Activated T-helper 1 cell treated with anti-CD3 and anti-CD28 coated beads, Interleukin-12 subunit alpha, Interleukin-12 subunit beta, Interleukin-2, Interleukin-4 antibody, amounts not matched to agents 30 ng/mL and 10 ng/mL and 1 ng/mL, durations not matched to agents 14 hours and 24 hours and 36 hours (primary cell): ENCODE data around the gene FOXE3. TPM values are rescaled to one million over a fixed set of nuclear protein-coding genes. Genes with fewer than 3 reads are reported as not detected.
A peak's percentile ranks its signal among the peaks of the same experiment; 100 is the strongest.

Source experiments
- DNase-seq: peaks from one replicate; pipeline ENCODE4 v3.0.0; 2021; ENCODE audit warnings: low spot score
- H3K27ac Mint-ChIP-seq: one replicate; pipeline ENCODE4 v1.8.0; 2021; ENCODE audit warnings: mild to moderate bottlenecking, mixed read lengths
- H3K27me3 Mint-ChIP-seq: one replicate; pipeline ENCODE4 v1.8.0; 2022; ENCODE audit warnings: mild to moderate bottlenecking, moderate library complexity, mixed read lengths; ENCODE audit not compliant: insufficient read depth
- H3K36me3 Mint-ChIP-seq: one replicate; pipeline ENCODE4 v1.8.0; 2021; ENCODE audit warnings: low read depth, mixed read lengths
- H3K4me1 Mint-ChIP-seq: one replicate; pipeline ENCODE4 v1.8.0; 2021; ENCODE audit warnings: low read depth, mixed read lengths
- H3K4me3 Mint-ChIP-seq: one replicate; pipeline ENCODE4 v1.8.0; 2021; ENCODE audit warnings: mild to moderate bottlenecking, moderate library complexity, mixed read lengths
- H3K9me3 Mint-ChIP-seq: one replicate; pipeline ENCODE4 v1.8.0; 2021; ENCODE audit warnings: mixed read lengths
- intact Hi-C: fragments of 100-400 bp; cut with micrococcal nuclease; formaldehyde crosslinking; loops from one replicate; pipeline ENCODE4 v1.15.1; 2024
- total RNA-seq: library from RNA; stranded (reverse); gene quantifications from 2 replicates; pipeline ENCODE4 v1.2.3, GENCODE V29; 2022

The FOXE3 gene
- total RNA-seq, 1 donor from 2014 or later = not detected

- H3K27me3 Mint-ChIP-seq = peaks cover 34% of the 10 kb centered on the region
- no peaks in the 10 kb centered on the region for H3K9me3 Mint-ChIP-seq
- no peaks in the 10 kb centered on the region for H3K36me3 Mint-ChIP-seq
- DNase-seq = no peak
- H3K4me3 Mint-ChIP-seq = no peak overlapping the region
- H3K27ac Mint-ChIP-seq = no peak overlapping the region
- H3K4me1 Mint-ChIP-seq = no peaks in the 10 kb centered on the region
- intact Hi-C loops = no loop called here
Observed at GRCh38 chr1:47410068-47410455, 6.0 kb upstream of the FOXE3 start.

- intact Hi-C loops = no loop called here
- no peaks in the 10 kb centered on the region for H3K4me1 Mint-ChIP-seq
Observed at GRCh38 chr1:47411436-47411835, 4.6 kb upstream of the FOXE3 start.

GRCh38 chr1:47412437-47412836 lies 3.6 kb upstream of the FOXE3 start:
- Mint-ChIP-seq H3K27ac (no peak overlapping the region), H3K27me3 (peaks cover 41% of the 10 kb centered on the region), H3K4me1 (no peaks in the 10 kb centered on the region), H3K4me3 (no peak overlapping the region), H3K36me3 (no peaks in the 10 kb centered on the region), H3K9me3 (no peaks in the 10 kb centered on the region)
- DNase-seq = no peak
- intact Hi-C loops = no loop called here

More at GRCh38 chr1:47411436-47411835, 4.6 kb upstream of the FOXE3 start:
- Mint-ChIP-seq H3K4me3 (no peak overlapping the region), H3K27me3 (peaks cover 39% of the 10 kb centered on the region), H3K36me3 (no peaks in the 10 kb centered on the region), H3K9me3 (no peaks in the 10 kb centered on the region), H3K27ac (no peak overlapping the region)
- no peak for DNase-seq

- H3K36me3 Mint-ChIP-seq = no peaks in the 10 kb centered on the region
- DNase-seq = no peak
- no peak overlapping the region for H3K4me3 Mint-ChIP-seq
- H3K27me3 Mint-ChIP-seq = peaks cover 65% of the 10 kb centered on the region
- H3K27ac Mint-ChIP-seq = no peak overlapping the region
- H3K9me3 Mint-ChIP-seq = no peaks in the 10 kb centered on the region
- no peaks in the 10 kb centered on the region for H3K4me1 Mint-ChIP-seq
- intact Hi-C loops = no loop called here
Observed at GRCh38 chr1:47416319-47417169, 459 bp downstream of the FOXE3 start.

- no peaks in the 10 kb centered on the region for H3K4me1 Mint-ChIP-seq
- no peaks in the 10 kb centered on the region for H3K36me3 Mint-ChIP-seq
- intact Hi-C loops = loop anchor here (2.0 kb wide), 1 partner anchor 15 kb away; no protein-coding TSS in a partner anchor
- peak overlapping the region; percentile 32 for H3K27ac Mint-ChIP-seq
- no peaks in the 10 kb centered on the region for H3K9me3 Mint-ChIP-seq
- H3K4me3 Mint-ChIP-seq = no peak overlapping the region
- no peak for DNase-seq
- peaks cover 65% of the 10 kb centered on the region for H3K27me3 Mint-ChIP-seq
Observed at GRCh38 chr1:47417170-47418044, 1.3 kb downstream of the FOXE3 start.

GRCh38 chr1:47418122-47418521 lies 2.0 kb downstream of the FOXE3 start:
- no peak overlapping the region for H3K27ac Mint-ChIP-seq
- H3K36me3 Mint-ChIP-seq = no peaks in the 10 kb centered on the region
- H3K4me3 Mint-ChIP-seq = no peak overlapping the region
- intact Hi-C loops = loop anchor here (2.0 kb wide), 1 partner anchor 15 kb away; no protein-coding TSS in a partner anchor
- no peak for DNase-seq
- H3K4me1 Mint-ChIP-seq = no peaks in the 10 kb centered on the region
- H3K27me3 Mint-ChIP-seq = peaks cover 64% of the 10 kb centered on the region
- no peaks in the 10 kb centered on the region for H3K9me3 Mint-ChIP-seq

GRCh38 chr1:47418681-47419325 lies 2.7 kb downstream of the FOXE3 start:
- Mint-ChIP-seq H3K27me3 (peaks cover 61% of the 10 kb centered on the region), H3K4me3 (no peak overlapping the region)
- intact Hi-C loops = loop anchor here (2.0 kb wide), 1 partner anchor 14 kb away; no protein-coding TSS in a partner anchor

GRCh38 chr1:47420547-47420946 lies 4.5 kb downstream of the FOXE3 start:
- H3K36me3 Mint-ChIP-seq = no peaks in the 10 kb centered on the region
- DNase-seq = no peak
- intact Hi-C loops = no loop called here
- no peak overlapping the region for H3K4me3 Mint-ChIP-seq
- H3K4me1 Mint-ChIP-seq = no peaks in the 10 kb centered on the region
- H3K9me3 Mint-ChIP-seq = no peaks in the 10 kb centered on the region
- H3K27me3 Mint-ChIP-seq = peaks cover 56% of the 10 kb centered on the region
- H3K27ac Mint-ChIP-seq = no peak overlapping the region

More at GRCh38 chr1:47418681-47419325, 2.7 kb downstream of the FOXE3 start:
- no peak for DNase-seq
- no peaks in the 10 kb centered on the region for H3K9me3 Mint-ChIP-seq
- no peak overlapping the region for H3K27ac Mint-ChIP-seq
- H3K36me3 Mint-ChIP-seq = no peaks in the 10 kb centered on the region
- H3K4me1 Mint-ChIP-seq = no peaks in the 10 kb centered on the region

GRCh38 chr1:47423872-47424271 lies 7.8 kb downstream of the FOXE3 start:
- Mint-ChIP-seq H3K9me3 (no peaks in the 10 kb centered on the region), H3K36me3 (no peaks in the 10 kb centered on the region), H3K27me3 (peaks cover 35% of the 10 kb centered on the region), H3K27ac (no peak overlapping the region), H3K4me3 (no peak overlapping the region), H3K4me1 (no peaks in the 10 kb centered on the region)
- intact Hi-C loops = loop anchor here (1.0 to 2.0 kb wide), 2 partner anchors 36 to 231 kb away; no protein-coding TSS in a partner anchor
- DNase-seq = no peak

- no peak overlapping the region for H3K4me3 Mint-ChIP-seq
- DNase-seq = no peak
- H3K4me1 Mint-ChIP-seq = no peaks in the 10 kb centered on the region
- no peaks in the 10 kb centered on the region for H3K9me3 Mint-ChIP-seq
- peaks cover 29% of the 10 kb centered on the region for H3K27me3 Mint-ChIP-seq
- H3K36me3 Mint-ChIP-seq = no peaks in the 10 kb centered on the region
- no peak overlapping the region for H3K27ac Mint-ChIP-seq
- intact Hi-C loops = loop anchor here (1.0 to 2.0 kb wide), 2 partner anchors 36 to 232 kb away; no protein-coding TSS in a partner anchor
Observed at GRCh38 chr1:47424336-47424982, 8.4 kb downstream of the FOXE3 start.

- no peak for DNase-seq
- Mint-ChIP-seq H3K27ac (no peak overlapping the region), H3K27me3 (peaks cover 36% of the 10 kb centered on the region), H3K4me3 (no peak overlapping the region), H3K9me3 (no peaks in the 10 kb centered on the region), H3K4me1 (peaks cover 30% of the 10 kb centered on the region), H3K36me3 (peaks cover 16% of the 10 kb centered on the region)
- intact Hi-C loops = no loop called here
Observed at GRCh38 chr1:47431534-47431933, 15.4 kb downstream of the FOXE3 start.
